GM23338 (cell line): ENCODE measurements around the gene STK4. TPM values are rescaled to one million over a fixed set of nuclear protein-coding genes. Genes with fewer than 3 reads are reported as not detected.

Source experiments
- CREB1 ChIP-seq: fragments of 250-450 bp; sonication (Bioruptor Pico); IDR thresholded peaks from 2 replicates; pipeline ENCODE4 v1.5.0; 2020; ENCODE audit warnings: low read depth, mild to moderate bottlenecking, moderate library complexity
- EZH2 ChIP-seq: fragments of 200-600 bp; sonication (generic); IDR thresholded peaks from one replicate; pipeline ENCODE4 v1.8.0; 2017; ENCODE audit warnings: antibody characterized with exemption, mild to moderate bottlenecking, low read depth; ENCODE audit not compliant: unreplicated experiment
- JUNB ChIP-seq: IDR thresholded peaks from one replicate; pipeline ENCODE4 v1.6.1; 2016; ENCODE audit warnings: antibody characterized with exemption; ENCODE audit not compliant: unreplicated experiment
- POLR2AphosphoS5 ChIP-seq: IDR thresholded peaks from 2 replicates; pipeline ENCODE4 v1.6.1; 2016; ENCODE audit warnings: antibody characterized with exemption, low read depth
- REST ChIP-seq: IDR thresholded peaks from one replicate; pipeline ENCODE4 v1.6.1; 2018; ENCODE audit warnings: antibody characterized with exemption; ENCODE audit not compliant: unreplicated experiment
- ZNF114 ChIP-seq: fragments of 250-450 bp; sonication (Bioruptor Pico); IDR thresholded peaks from 2 replicates; pipeline ENCODE4 v1.5.0; 2020; ENCODE audit warnings: mild to moderate bottlenecking, moderate library complexity
- ZNF462 ChIP-seq: fragments of 250-450 bp; sonication (Bioruptor Pico); IDR thresholded peaks from 2 replicates; pipeline ENCODE4 v1.5.0; 2020; ENCODE audit warnings: mild to moderate bottlenecking, moderate library complexity
- polyA plus RNA-seq: library from polyadenylated mRNA; unstranded; fragments of >200 nt; fragmentation: Nextera tagmentation; extraction: Ambion mirVana; gene quantifications from 2 replicates; pipeline ENCODE4 v1.2.1, GENCODE V29; 2016
- total RNA-seq: library from RNA; depleted of rRNA; stranded (reverse); fragments of >200 nt; shearing (Covaris generic); gene quantifications from 2 replicates; pipeline ENCODE4 v1.2.3, GENCODE V29; 2014

STK4 gene
- total and polyA plus RNA-seq, 2 experiments from 2014 or later, result 37.7 to 58.7 TPM

GRCh38 chr20:44988631-44989171 lies 22.4 kb downstream of the STK4 start (continued):
- no peak for TF ChIP-seq ZNF462
- TF ChIP-seq REST, result no peak
- no peak for TF ChIP-seq POLR2AphosphoS5
- no peak for TF ChIP-seq JUNB
- no peak for TF ChIP-seq CREB1 (CRISPR knock-in tag)
- TF ChIP-seq ZNF114, result no peak
- no peak for TF ChIP-seq EZH2
